Upper lobe of left lung (tissue), 6 donors: ENCODE results near the gene PROKR2. TPM values are rescaled to one million over a fixed set of nuclear protein-coding genes. Genes with fewer than 3 reads are reported as not detected.

Experiments used
- ATAC-seq, 2 donors: fragments of 200-7000 bp; cut with Tn5 transposase; one replicate each; pipeline ENCODE4 v1.9.1; 2022; ENCODE audit warnings: mild to moderate bottlenecking in 2 of 2, moderate library complexity in 2 of 2; ENCODE audit not compliant: low FRiP score in 2 of 2
- DNase-seq, 2 donors: peaks; one replicate each; pipeline ENCODE4 v3.0.0-alpha.2; 2019 to 2020
- H3K27ac ChIP-seq, 4 donors: fragments of 200-600 bp; sonication (generic); one replicate each; pipeline ENCODE4 v1.5.1; 2016 to 2019
- H3K27me3 ChIP-seq, 4 donors: fragments of 200-600 bp; sonication (generic); one replicate each; pipeline ENCODE4 v1.5.1; 2017 to 2019
- H3K36me3 ChIP-seq, 4 donors: fragments of 200-600 bp; sonication (generic); one replicate each; pipeline ENCODE4 v1.5.1; 2016 to 2019
- H3K4me1 ChIP-seq, 4 donors: fragments of 200-600 bp; sonication (generic); one replicate each; pipeline ENCODE4 v1.5.1; 2018 to 2019
- H3K4me3 ChIP-seq, 4 donors: fragments of 200-600 bp; sonication (generic); one replicate each; pipeline ENCODE4 v1.5.1; 2017 to 2019; ENCODE audit warnings: mild to moderate bottlenecking in 2 of 4, moderate library complexity in 1 of 4
- H3K9me3 ChIP-seq, 4 donors: fragments of 200-600 bp; sonication (generic); one replicate each; pipeline ENCODE4 v1.5.1; 2018 to 2019
- CTCF ChIP-seq, 6 experiments: fragments of 450-650 bp in 4 of 6; fragments of 200-600 bp in 2 of 6; sonication (generic) in 2 of 6; IDR thresholded peaks; one replicate each; pipeline ENCODE4 v1.5.1; 2016 to 2019; ENCODE audit warnings: antibody characterized with exemption in 6 of 6
- EP300 ChIP-seq, 4 donors: sonication (generic); formaldehyde crosslinking; IDR thresholded peaks; one replicate each; pipeline ENCODE4 v1.5.1; 2017; ENCODE audit warnings: antibody characterized with exemption in 4 of 4, control low read depth in 2 of 4
- POLR2A ChIP-seq, 4 donors: fragments of 450-650 bp; IDR thresholded peaks; one replicate each; pipeline ENCODE4 v1.5.1; 2016 to 2017; ENCODE audit warnings: antibody characterized with exemption in 4 of 4, mild to moderate bottlenecking in 2 of 4
- POLR2AphosphoS5 ChIP-seq, 2 donors: sonication (generic); formaldehyde crosslinking; IDR thresholded peaks; one replicate each; pipeline ENCODE4 v1.5.1; 2017; ENCODE audit warnings: antibody characterized with exemption in 2 of 2
- WGBS, 2 donors: methylation state at CpG; one replicate each; pipeline ENCODE4 v1.1.5; 2017 to 2018; 5-methylcytosine and 5-hydroxymethylcytosine counted together
- total RNA-seq, 6 donors: library from RNA; depleted of rRNA in 4 of 6; stranded (reverse); fragments of >200 nt in 4 of 6; gene quantifications; one replicate each; pipeline versions ENCODE4 v1.1.0 to v1.2.1, GENCODE V29; 2016 to 2021
- donor health status: DM: no; HTN: no; CAD: no; lungs with moderate emphysema.
- donor health status: DM: no; HTN: yes; CAD: no; lungs with severe emphysema.

The PROKR2 gene
- total RNA-seq, 6 donors from 2014 or later, result not detected

- WGBS, 2 donors, result 66 to 82% methylated on average over 3 of the region's 3 CpGs
Observed at GRCh38 chr20:5327356-5327755, 10.6 kb upstream of the PROKR2 start.

GRCh38 chr20:5315807-5316187 is 957 bp downstream of the PROKR2 start:
- 0 to 3% methylated on average over 17 to 26 of the region's 28 CpGs for WGBS, 2 donors
- ATAC-seq, result no peak
- peaks cover 0 to 10% (median 6%) of the 10 kb centered on the region in 4 donors for H3K4me1 ChIP-seq
- no peaks in the 10 kb centered on the region for H3K36me3 ChIP-seq
- H3K4me3 ChIP-seq, result peak overlapping the region in 1 of 4 donors; percentile 12
- H3K27ac ChIP-seq, result no peak overlapping the region
- H3K9me3 ChIP-seq, result no peaks in the 10 kb centered on the region
- TF ChIP-seq CTCF (IDR thresholded peaks at IDR 0.05), result no peak
- TF ChIP-seq POLR2AphosphoS5 (IDR thresholded peaks at IDR 0.05), result no peak
- no peak for TF ChIP-seq EP300 (IDR thresholded peaks at IDR 0.05)
- no peak for TF ChIP-seq POLR2A (IDR thresholded peaks at IDR 0.05)
- peak in 1 of 2 donors; percentile 56 for DNase-seq
- peaks cover 0 to 20% (median 3%) of the 10 kb centered on the region in 4 donors for H3K27me3 ChIP-seq

More at GRCh38 chr20:5327356-5327755, 10.6 kb upstream of the PROKR2 start:
- Histone ChIP-seq H3K27ac (no peak overlapping the region), H3K36me3 (no peaks in the 10 kb centered on the region), H3K4me1 (no peaks in the 10 kb centered on the region), H3K4me3 (no peak overlapping the region), H3K9me3 (no peaks in the 10 kb centered on the region), H3K27me3 (no peaks in the 10 kb centered on the region)
- no peak for TF ChIP-seq POLR2A (IDR thresholded peaks at IDR 0.05)
- no peak for TF ChIP-seq POLR2AphosphoS5 (IDR thresholded peaks at IDR 0.05)
- no peak for TF ChIP-seq CTCF (IDR thresholded peaks at IDR 0.05)
- no peak for TF ChIP-seq EP300 (IDR thresholded peaks at IDR 0.05)
- no peak for ATAC-seq
- DNase-seq, result no peak

- H3K9me3 ChIP-seq, result peaks cover 0 to 8% (median 2%) of the 10 kb centered on the region in 4 donors
- no peak overlapping the region for H3K27ac ChIP-seq
- H3K36me3 ChIP-seq, result no peaks in the 10 kb centered on the region
- WGBS, 2 donors, result 92 to 93% methylated on average over 17 of the region's 17 CpGs
- peaks cover 0 to 20% (median 3%) of the 10 kb centered on the region in 4 donors for H3K27me3 ChIP-seq
- DNase-seq, result peak in 1 of 2 donors; percentile 17
- H3K4me3 ChIP-seq, result no peak overlapping the region
- H3K4me1 ChIP-seq, result peaks cover 0 to 10% (median 6%) of the 10 kb centered on the region in 4 donors
- no peak for TF ChIP-seq CTCF (IDR thresholded peaks at IDR 0.05)
- no peak for TF ChIP-seq POLR2AphosphoS5 (IDR thresholded peaks at IDR 0.05)
- no peak for ATAC-seq
Observed at GRCh38 chr20:5313916-5314315, 2.8 kb downstream of the PROKR2 start.

- TF ChIP-seq POLR2A (IDR thresholded peaks at IDR 0.05) (no peak), CTCF (IDR thresholded peaks at IDR 0.05) (no peak), POLR2AphosphoS5 (IDR thresholded peaks at IDR 0.05) (no peak), EP300 (IDR thresholded peaks at IDR 0.05) (no peak)
- H3K4me1 ChIP-seq, result peaks cover 0 to 10% (median 6%) of the 10 kb centered on the region in 4 donors
- DNase-seq, result no peak
- peaks cover 0 to 22% (median 10%) of the 10 kb centered on the region in 4 donors for H3K9me3 ChIP-seq
- no peaks in the 10 kb centered on the region for H3K36me3 ChIP-seq
- no peak overlapping the region for H3K27ac ChIP-seq
- 74 to 75% methylated on average over 5 of the region's 5 CpGs for WGBS, 2 donors
- H3K4me3 ChIP-seq, result no peak overlapping the region
- ATAC-seq, result no peak
- peaks cover 0 to 20% (median 3%) of the 10 kb centered on the region in 4 donors for H3K27me3 ChIP-seq
Observed at GRCh38 chr20:5312518-5312917, 4.2 kb downstream of the PROKR2 start.

- Histone ChIP-seq H3K4me1 (no peaks in the 10 kb centered on the region), H3K27ac (no peak overlapping the region), H3K36me3 (no peaks in the 10 kb centered on the region), H3K27me3 (no peaks in the 10 kb centered on the region), H3K9me3 (peaks cover 0 to 30% (median 11%) of the 10 kb centered on the region in 4 donors), H3K4me3 (no peak overlapping the region)
- ATAC-seq, result no peak
- WGBS, 2 donors, result 45 to 68% methylated on average over 1 of the region's 1 CpG
- TF ChIP-seq CTCF (IDR thresholded peaks at IDR 0.05), result no peak
- no peak for TF ChIP-seq EP300 (IDR thresholded peaks at IDR 0.05)
- TF ChIP-seq POLR2AphosphoS5 (IDR thresholded peaks at IDR 0.05), result no peak
- TF ChIP-seq POLR2A (IDR thresholded peaks at IDR 0.05), result no peak
- DNase-seq, result no peak
Observed at GRCh38 chr20:5309971-5310370, 6.8 kb downstream of the PROKR2 start.
